ENCODE data around the gene ARMC10. TPM values are rescaled to one million over a fixed set of nuclear protein-coding genes. Genes with fewer than 3 reads are reported as not detected.

ARMC10 gene
- total RNA-seq, 1 donor from 2014 or later = 22.6 TPM

DNA sequence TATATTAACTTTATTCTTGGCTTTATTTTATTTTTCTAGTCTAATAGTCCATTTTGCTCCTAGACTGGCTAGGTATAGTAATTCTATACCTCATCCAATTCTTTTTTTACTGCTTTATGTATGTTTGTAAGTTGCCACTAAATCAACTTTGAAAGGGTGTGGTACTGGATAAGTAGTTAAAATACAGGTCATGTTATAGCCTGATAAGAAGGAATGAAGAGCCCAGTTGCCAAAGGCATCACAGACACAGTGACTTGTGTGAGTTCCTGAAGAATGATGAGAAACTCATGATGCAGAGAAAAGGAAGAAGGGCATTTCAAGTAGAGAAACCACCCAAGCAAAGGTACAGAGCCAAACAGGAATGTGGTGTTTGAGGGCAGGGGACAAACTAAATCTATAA, 46.7 kb downstream of the ARMC10 start:
- Histone ChIP-seq H3K4me1 (no peaks in the 10 kb centered on the region), H3K27ac (replicated peaks) (no peak overlapping the region), H3K27me3 (ENCODE audit: low read depth) (no peaks in the 10 kb centered on the region), H3K4me3 (no peak overlapping the region), H3K36me3 (peaks cover 51% of the 10 kb centered on the region), H3K9me3 (replicated peaks) (no peaks in the 10 kb centered on the region)
- intact Hi-C loops (cut with micrococcal nuclease) = no loop called here
- no peak for TF ChIP-seq CTCF (IDR thresholded peaks at IDR 0.05; ENCODE audit: borderline replicate concordance)
- no peak for DNase-seq

- Histone ChIP-seq H3K27ac (replicated peaks) (no peak overlapping the region), H3K27me3 (ENCODE audit: low read depth) (no peaks in the 10 kb centered on the region), H3K9me3 (replicated peaks) (no peaks in the 10 kb centered on the region), H3K4me3 (no peak overlapping the region), H3K36me3 (peaks cover 67% of the 10 kb centered on the region), H3K4me1 (no peaks in the 10 kb centered on the region)
- DNase-seq = no peak
- intact Hi-C loops (cut with micrococcal nuclease) = no loop called here
- TF ChIP-seq CTCF (IDR thresholded peaks at IDR 0.05; ENCODE audit: borderline replicate concordance) = no peak
Measured at GRCh38 chr7:103123529-103123928, 48.6 kb downstream of the ARMC10 start.

GRCh38 chr7:103124429-103124979, 49.6 kb downstream of the ARMC10 start:
- no peaks in the 10 kb centered on the region for H3K9me3 ChIP-seq (replicated peaks)
- no peak overlapping the region for H3K4me3 ChIP-seq
- H3K27me3 ChIP-seq (ENCODE audit: low read depth) = no peaks in the 10 kb centered on the region
- no peak overlapping the region for H3K27ac ChIP-seq (replicated peaks)
- H3K36me3 ChIP-seq = peaks cover 66% of the 10 kb centered on the region
- DNase-seq = no peak
- intact Hi-C loops (cut with micrococcal nuclease) = no loop called here
- TF ChIP-seq CTCF (IDR thresholded peaks at IDR 0.05; ENCODE audit: borderline replicate concordance) = no peak
- H3K4me1 ChIP-seq = peaks cover under 1% of the 10 kb centered on the region

DNA sequence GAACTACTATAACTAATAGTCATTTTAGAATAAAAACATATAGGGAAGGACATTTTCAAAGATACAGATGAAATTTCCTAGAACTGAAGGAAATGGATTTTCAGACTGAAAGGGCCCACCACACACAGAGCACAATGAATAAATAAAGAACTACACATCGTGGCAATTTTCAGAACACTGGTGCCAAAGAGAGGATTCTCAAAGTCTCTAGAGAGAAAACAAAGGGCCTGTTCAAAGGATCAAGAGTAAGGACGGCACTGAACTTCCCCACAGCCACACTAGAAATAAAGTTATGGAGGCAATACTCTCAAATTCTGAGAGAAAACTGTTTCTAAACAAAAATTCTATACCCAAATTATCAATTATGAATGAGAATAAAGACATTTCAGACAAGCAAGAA, 52.1 kb downstream of the ARMC10 start:
- Histone ChIP-seq H3K4me1 (peaks cover 7% of the 10 kb centered on the region), H3K36me3 (peaks cover 43% of the 10 kb centered on the region), H3K27ac (replicated peaks) (no peak overlapping the region), H3K4me3 (no peak overlapping the region), H3K9me3 (replicated peaks) (no peaks in the 10 kb centered on the region), H3K27me3 (ENCODE audit: low read depth) (no peaks in the 10 kb centered on the region)
- TF ChIP-seq CTCF (IDR thresholded peaks at IDR 0.05; ENCODE audit: borderline replicate concordance) = no peak
- no peak for DNase-seq
- intact Hi-C loops (cut with micrococcal nuclease) = no loop called here

- no peaks in the 10 kb centered on the region for H3K9me3 ChIP-seq (replicated peaks)
- no peak for DNase-seq
- peaks cover 18% of the 10 kb centered on the region for H3K4me1 ChIP-seq
- no peak overlapping the region for H3K27ac ChIP-seq (replicated peaks)
- peaks cover 30% of the 10 kb centered on the region for H3K36me3 ChIP-seq
- no peaks in the 10 kb centered on the region for H3K27me3 ChIP-seq (ENCODE audit: low read depth)
- no peak overlapping the region for H3K4me3 ChIP-seq
- intact Hi-C loops (cut with micrococcal nuclease) = no loop called here
- no peak for TF ChIP-seq CTCF (IDR thresholded peaks at IDR 0.05; ENCODE audit: borderline replicate concordance)
Measured at GRCh38 chr7:103129702-103130549, 55.0 kb downstream of the ARMC10 start.

Data from left ventricle myocardium inferior (tissue), 1 donor.